ENCODE measurements around the gene GABARAPL1.
"Not testable (repeated sequence)": the region's sequence is repeated elsewhere in the genome, so short reads cannot be mapped to it uniquely, and the experiment has no call there.

Gene GABARAPL1

DNA sequence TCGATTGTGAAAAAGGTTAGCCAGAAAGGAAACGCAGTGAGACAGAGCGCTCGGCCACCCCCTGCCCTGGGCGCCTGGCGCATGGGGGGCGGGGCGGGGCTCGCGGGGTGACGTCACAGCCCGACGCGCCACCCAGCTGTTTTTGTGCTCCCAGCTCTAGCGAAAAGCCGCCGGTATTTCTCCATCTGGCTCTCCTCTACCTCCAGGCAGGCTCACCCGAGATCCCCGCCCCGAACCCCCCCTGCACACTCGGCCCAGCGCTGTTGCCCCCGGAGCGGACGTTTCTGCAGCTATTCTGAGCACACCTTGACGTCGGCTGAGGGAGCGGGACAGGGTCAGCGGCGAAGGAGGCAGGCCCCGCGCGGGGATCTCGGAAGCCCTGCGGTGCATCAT lies at the start of gene GABARAPL1:
GABARAPL1 (plus strand) TSS at position 139 of the 393 bp plus-strand sequence; CDS start at position 392, 253 bp downstream.
- DNase-seq, result peak; percentile 75 to 97 (median 80)
- intact Hi-C loops (cut with DNase I), result loop anchor here (5.0 kb wide), 1 partner anchor 465 kb away; no protein-coding TSS in a partner anchor

DNA sequence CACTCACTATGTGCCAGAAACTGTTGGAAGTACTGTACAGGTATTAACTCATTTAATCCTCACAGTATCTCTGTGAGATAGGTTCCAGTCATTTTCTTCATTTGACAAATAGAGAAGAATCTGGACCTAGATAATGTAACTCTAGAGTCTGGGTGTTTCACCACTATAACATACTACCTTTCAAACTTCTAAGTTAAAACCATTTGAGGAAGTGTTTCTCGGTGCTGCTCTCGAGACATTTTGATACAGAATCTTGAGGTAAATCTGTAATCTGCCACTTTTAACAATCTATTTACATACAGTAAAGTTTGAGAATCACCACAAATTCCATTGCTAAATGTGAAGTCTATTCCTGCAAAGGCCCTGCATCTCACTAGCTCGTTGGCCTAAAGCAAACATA lies 49.6 kb upstream of the GABARAPL1 start:
- no peak for DNase-seq
- intact Hi-C loops (cut with DNase I), result no loop called here

DNA sequence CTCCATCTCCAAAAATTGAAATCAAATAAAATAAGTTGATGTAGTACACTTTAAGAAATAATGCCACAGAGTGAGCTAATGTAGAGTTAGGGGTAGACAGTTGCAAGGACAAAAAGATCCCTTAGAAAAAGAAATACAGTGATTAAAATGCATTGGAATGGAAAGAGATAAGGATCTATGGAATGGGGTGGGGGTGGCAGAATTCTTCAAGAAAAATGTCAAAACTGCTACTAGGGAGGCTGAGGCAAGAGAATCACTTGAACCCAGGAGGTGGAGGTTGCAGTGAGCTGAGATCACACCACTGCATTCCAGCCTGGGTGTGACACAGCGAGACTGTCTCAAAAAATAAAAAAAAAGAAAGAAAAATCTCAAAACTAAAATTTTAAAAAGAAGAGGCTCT lies 47.3 kb upstream of the GABARAPL1 start:
- no peak for DNase-seq
- intact Hi-C loops (cut with DNase I), result no loop called here

DNA sequence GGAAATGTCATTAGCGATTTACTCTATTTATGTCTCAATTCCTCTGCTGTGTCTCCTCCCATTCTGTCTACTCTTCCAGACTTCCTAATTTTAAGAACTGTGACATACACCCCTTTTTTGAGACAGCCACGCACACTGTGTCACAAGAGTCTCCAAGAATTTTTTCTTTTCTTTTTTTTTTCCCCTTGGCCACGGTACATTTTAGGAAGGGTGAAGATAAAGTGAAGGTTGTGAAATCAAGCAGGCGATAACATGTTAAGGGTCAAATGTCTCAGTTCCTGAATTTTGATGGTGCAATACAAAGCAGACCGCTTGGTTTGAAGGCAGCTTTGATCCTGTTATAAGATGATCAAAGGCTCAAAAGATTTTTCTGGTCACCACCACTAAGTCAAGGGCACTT lies 45.1 kb upstream of the GABARAPL1 start:
- intact Hi-C loops (cut with DNase I), result no loop called here
- no peak for DNase-seq

DNA sequence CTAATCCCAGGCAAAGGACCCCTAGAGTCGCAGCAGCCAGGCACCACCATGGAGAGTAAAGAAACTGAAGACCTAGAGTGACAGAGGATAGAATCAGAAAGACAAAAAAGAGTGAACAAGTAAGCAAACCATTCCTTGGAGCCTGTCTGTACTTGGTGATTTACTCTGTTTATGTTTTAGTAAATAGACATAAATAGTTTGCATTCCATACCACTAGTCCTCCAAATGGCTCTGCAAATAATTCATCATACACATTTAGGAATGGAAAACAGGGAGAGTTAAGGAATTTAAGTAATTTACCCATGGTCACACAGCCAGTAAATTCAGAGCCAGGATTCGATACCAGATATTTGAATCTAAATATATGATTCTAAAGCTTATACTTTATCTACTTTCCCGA lies 43.6 kb upstream of the GABARAPL1 start:
- intact Hi-C loops (cut with DNase I), result no loop called here
- no peak for DNase-seq

DNA sequence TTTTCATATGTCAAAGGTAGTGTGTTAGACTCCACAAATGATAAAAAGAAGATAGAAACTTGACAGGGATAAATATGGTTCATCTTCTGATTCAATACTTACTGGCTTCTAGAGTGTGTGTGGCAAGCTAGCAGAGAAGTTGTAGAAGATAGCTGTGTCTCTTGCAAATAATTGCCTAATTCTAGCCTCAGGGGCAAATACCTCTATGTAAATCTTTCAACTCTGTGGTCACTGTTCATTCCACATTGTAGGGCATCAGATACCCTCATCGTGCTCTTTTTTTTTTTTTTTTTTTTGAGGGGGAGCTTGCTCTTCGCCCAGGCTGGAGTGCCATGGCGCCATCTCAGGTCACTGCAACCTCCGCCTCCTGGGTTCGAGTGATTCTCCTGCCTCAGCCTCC lies 42.5 kb upstream of the GABARAPL1 start:
- intact Hi-C loops (cut with DNase I), result no loop called here

DNA sequence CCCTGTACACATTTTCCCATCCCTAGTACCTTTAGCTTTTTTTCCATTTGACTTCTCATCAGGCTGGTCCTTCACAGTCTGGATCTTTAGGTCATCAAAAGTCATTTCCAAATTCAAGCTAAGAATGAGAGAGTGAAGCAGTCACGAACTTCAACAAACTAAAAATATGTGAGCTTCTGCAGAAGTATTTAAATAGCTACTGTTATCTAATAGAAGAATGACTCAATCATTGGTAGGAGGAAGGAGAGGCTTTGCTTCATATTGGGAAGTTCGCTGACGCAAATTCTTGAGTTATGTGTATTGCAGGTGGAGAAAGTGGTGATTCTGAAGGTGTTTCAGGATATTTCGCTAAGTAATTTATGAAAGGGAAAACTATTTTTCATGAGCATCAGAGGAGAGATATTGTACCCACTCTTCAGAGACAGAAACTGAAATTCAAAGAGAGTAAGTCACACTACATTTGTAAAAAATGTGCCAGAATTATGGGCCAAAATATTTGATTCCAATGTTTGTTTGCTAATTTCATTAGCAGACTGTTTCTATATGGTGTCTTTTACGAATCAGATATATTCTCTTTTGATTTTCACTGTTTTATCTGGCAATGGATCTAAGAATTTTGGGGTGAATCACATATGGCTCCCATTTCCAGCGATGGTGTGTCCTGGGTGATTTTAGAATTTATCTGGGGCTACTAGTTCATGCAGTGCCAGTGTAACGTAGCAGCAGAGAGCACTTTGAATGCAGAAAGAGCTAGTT lies 40.5 kb upstream of the GABARAPL1 start, which contains the start of gene OLR1:
OLR1 (minus strand) TSS at position 160 of the 756 bp plus-strand sequence; CDS start at position 105, 55 bp downstream.
- intact Hi-C loops (cut with DNase I), result no loop called here
- no peak for DNase-seq

More for the DNA sequence above, 42.5 kb upstream of the GABARAPL1 start:
- no peak for DNase-seq

DNA sequence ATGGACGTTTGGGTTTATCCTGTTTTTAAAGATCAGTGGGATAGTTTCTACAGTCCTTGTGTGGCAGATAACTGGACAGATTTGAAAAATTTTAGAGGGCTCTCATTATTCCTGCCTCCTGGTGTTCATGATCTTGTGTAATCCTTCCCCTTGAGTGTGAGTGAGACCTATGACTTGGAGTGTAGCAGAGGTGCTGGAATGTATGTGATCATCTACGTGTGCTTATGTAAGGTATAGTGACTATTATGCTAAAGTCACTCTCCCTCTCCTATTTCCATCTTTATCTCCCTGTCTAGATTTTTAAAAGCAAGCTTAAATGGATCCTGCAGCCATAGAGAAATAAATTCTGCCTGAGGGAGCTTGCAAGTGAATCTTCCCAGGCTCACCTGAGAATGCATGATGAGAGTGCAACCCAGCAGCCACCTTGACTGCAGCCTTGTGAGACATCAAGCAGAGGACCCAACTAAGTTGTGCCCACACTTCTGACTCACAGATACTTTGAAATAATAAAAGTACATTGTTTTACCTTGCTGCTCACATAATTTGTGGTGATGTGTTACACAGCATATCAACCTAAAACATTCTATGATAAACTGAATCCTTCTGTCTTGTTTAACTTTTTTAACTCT lies 37.6 kb upstream of the GABARAPL1 start:
- intact Hi-C loops (cut with DNase I), result no loop called here
- no peak for DNase-seq

DNA sequence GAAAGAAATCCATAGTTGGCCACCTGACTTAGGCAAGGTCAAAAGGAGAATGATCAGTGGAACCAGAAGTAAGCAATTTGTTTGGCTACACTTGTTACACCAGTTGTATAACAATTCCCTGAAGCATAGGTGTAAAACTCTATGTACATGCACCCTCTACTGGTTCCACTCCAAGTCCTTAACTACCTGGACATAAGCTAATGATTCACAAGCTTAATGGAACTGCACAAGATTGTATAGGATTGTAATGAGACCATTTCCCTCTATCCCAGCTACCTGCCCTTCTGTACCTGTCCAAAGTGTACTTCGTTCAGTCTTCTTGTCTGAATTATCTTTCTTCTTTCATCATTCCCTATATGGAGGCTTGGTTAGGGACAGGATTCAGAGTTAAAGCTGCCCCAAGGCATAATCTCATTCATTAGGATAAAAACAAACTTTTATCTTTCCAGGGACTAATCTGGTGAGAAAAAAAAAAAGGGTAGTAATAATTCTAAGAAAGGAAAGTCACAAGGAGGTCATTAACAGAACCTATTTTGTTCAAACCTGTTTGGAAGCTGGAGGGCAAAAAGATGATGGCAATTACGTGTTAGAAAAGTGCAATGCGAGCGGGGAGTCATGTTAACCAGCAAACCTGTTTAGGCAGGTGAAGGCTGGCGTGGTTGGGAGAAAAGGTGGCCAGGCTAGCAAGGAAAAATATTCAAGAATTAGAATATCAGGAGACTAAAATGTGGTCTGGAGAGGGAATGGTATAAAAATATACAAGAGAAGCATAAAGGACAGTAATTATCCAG lies 36.6 kb upstream of the GABARAPL1 start:
- intact Hi-C loops (cut with DNase I), result no loop called here
- no peak for DNase-seq

DNA sequence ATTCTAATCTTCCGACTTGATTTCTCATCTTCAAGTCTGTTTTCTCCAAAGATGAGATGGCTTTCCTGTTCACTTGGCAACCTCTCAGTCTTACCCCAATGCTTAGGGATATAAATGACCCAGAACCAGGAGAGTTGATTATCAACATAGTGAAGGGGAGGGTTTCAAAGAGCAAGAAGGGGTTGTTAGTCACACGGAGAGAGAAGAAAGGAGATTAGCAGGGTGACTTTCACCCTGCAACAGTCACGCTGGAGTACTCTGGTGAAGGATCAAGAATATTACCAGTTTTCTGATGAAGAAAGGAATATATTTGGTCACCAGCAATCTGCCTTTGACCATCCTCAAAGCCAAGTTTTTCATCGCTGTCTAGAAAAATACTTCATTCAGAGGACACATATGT lies 33.9 kb upstream of the GABARAPL1 start, which contains the start of gene TMEM52B:
TMEM52B (plus strand) TSS at position 212 of the 400 bp plus-strand sequence. CDS start 543 bp downstream, outside the sequence.
- intact Hi-C loops (cut with DNase I), result no loop called here
- no peak for DNase-seq

DNA sequence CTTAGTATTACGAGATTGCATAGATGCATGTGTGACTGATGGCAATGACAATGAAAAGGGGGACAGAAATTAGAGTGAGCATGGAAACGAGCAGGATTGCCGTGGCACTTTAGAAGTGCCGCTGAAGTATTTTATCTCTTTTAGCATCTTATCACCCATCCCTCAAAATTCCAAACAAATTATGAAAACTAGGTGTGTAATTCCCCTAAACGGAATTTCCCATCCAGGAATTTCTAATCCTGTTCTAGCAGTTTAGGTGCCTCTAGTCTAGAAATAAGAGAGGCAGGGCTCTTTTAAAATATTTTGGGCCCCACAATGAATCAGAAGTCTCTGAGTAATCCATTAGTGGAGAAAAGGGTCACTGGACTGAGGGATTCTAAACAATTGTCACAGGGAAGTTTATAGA lies 32.9 kb upstream of the GABARAPL1 start:
- DNase-seq, result no peak
- intact Hi-C loops (cut with DNase I), result no loop called here

DNA sequence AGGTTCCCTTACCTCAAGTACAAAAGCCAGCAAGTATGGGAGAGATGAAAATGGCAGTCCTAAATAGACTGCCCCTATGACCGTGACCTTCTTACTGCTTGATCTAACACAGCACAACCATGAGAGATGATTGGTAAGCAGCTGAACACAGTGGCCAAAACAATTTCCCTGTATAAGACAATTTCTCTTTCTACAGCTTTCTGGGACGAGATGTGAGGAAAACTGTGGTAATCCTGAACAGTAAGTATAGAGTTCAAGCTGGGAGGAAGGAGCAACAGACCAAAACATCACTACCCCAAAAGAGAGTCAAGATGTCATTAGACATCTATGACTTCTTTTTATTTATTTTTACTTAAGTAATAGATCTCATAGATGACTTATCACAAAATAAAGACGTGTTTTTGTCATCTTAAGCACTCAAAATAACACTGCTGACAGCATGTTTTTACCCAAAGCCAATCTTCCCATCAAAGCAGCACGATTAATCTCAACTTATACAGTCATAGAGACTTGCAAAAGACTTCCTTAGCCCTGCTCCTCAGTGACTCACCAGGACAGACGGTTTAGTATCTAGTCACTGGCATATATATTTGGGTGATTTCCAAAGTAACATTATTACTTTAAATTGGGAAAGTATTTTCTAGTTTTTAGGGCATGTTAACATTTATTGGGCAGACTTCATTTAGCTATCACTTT lies 30.2 kb upstream of the GABARAPL1 start:
- intact Hi-C loops (cut with DNase I), result no loop called here
- DNase-seq, result no peak

DNA sequence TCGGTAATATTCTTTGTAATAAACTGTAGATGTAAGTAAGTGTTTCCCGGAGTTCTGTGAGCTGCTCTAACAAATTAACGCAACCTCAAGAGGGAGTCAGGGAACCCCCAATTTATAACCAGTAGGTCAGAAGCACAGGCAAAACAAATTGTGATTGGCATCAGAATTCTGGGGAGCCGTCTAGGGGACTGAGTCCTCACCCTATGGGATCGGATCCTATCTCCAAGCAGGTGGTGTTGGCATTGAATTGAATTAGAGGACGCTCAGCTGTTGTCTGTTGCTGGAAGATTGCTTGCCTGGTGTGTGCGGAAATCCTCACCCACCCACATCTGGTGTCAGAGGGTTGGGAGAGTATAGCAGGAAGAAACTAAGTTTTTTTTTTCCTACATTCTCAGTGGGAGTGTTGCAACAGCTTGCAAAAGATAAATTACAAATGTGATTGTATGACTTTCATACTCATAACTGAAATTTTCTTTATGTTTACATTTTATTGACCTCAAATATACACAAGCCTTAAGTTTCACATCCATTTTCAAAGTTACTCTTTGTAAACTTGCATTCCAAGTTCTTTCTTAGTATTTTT lies 28.3 kb upstream of the GABARAPL1 start:
- intact Hi-C loops (cut with DNase I), result no loop called here
- DNase-seq, result peak in 1 of 10 donors; percentile 35

DNA sequence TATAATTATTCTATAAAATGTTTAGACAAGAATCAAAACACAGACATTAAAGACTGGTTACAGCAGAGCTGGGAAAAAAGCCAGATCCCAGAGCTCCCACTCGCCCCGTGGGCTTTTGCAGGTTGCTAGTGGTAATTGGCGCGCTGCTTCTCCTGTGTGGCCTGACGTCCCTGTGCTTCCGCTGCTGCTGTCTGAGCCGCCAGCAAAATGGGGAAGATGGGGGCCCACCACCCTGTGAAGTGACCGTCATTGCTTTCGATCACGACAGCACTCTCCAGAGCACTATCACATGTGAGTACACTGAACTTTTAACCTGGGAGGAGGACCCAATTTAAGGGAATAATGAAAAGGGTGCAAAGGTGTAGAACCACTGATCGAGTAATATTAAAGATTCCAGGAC lies 26.4 kb upstream of the GABARAPL1 start:
- intact Hi-C loops (cut with DNase I), result no loop called here
- DNase-seq, result peak in 8 of 10 donors; percentile 14 to 90 (median 36)

DNA sequence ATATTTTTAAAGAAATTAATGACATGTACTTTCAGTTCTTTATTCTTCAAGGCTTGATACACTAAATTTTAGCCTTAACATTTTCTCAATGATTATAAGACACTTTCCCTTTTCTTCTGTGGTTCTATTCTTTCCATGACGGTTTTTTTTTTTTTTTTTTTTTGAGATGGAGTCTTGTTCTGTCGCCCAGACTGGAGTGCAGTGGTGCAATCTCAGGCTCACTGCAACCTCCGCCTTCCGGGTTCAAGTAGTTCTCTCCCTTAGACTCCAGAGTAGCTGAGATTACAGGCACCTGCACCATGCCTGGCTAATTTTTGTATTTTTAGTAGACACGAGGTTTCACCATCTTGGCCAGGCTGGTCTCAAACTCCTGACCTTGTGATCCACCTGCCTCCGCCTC lies 25.7 kb upstream of the GABARAPL1 start:
- peak in 2 of 10 donors; percentile 42 to 79 for DNase-seq
- intact Hi-C loops (cut with DNase I), result not testable (repeated sequence)

DNA sequence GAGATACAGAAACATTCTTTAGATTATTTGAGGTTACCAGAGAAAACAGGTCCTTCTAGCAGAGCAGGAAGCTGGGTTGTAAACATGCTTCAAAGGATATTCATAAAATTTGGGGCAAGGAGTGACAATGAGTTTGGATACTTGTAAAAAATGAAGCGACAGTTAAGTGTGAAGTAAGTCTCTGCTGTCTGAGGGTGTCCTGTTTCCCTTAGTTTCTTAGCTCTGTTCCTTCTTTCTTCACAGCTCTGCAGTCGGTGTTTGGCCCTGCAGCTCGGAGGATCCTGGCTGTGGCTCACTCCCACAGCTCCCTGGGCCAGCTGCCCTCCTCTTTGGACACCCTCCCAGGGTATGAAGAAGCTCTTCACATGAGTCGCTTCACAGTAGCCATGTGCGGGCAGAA lies 23.0 kb upstream of the GABARAPL1 start:
- peak in 8 of 10 donors; percentile 11 to 91 (median 46) for DNase-seq
- intact Hi-C loops (cut with DNase I), result loop anchor here (1.0 kb wide), 1 partner anchor 36 kb away; no protein-coding TSS in a partner anchor

DNA sequence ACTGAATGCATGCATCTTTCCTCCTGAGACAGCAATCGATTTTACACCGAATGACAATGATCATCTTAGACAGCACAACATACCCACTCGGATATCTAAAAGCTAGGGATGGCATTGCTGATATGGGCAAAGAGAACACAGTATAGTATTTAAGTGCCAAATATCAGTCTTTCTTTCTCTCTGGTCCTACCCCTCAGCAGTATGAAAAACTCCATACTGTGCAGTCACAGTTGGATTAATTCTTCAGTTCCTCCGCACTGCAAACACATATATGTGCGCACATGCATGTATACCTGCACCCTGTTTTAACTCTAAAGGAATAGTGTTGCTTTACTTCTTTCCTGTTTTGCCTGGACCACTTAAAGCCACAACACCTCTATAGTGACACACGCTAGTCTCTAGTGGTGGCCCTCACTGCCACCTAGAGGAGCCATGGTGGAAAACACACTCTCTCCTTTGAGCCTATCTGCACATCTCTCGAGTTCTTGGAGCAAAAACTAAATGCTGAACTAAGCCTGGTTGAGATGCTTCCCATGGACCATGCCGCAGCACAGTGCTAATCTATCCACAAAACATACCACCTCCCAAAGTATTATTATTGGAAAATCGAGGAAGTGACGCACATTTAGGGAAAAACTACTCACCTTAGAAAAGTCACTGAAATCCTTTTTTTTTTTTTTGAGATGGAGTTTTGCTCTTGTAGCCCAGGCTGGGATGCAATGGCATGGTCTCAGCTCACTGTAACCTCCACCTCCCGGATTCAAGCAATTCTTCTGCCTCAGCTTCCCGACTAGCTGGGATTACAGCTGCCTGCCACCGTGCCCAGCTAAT lies 21.9 kb upstream of the GABARAPL1 start:
- peak in 8 of 10 donors; percentile 27 to 93 (median 60) for DNase-seq
- intact Hi-C loops (cut with DNase I), result loop anchor here (1.0 kb wide), 1 partner anchor 37 kb away; no protein-coding TSS in a partner anchor

DNA sequence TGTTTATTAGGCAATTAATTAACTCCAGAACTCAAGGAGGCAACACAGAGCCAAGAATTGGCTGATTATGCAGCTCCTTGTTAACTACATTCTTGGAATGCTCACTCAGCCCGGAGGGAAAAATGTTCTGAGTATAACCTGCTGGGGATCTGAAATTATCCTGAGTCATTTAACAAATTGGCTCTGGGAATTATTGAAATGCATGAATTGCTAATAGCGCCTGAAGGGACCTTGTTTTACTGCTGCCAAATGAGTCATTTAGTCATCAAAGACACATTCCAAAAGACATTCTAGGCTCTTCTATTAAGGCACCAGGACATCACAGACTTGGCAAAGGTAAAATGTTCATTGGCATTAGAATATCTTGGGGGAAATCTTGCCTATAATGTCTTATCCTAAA lies 20.8 kb upstream of the GABARAPL1 start:
- intact Hi-C loops (cut with DNase I), result no loop called here
- DNase-seq, result no peak

DNA sequence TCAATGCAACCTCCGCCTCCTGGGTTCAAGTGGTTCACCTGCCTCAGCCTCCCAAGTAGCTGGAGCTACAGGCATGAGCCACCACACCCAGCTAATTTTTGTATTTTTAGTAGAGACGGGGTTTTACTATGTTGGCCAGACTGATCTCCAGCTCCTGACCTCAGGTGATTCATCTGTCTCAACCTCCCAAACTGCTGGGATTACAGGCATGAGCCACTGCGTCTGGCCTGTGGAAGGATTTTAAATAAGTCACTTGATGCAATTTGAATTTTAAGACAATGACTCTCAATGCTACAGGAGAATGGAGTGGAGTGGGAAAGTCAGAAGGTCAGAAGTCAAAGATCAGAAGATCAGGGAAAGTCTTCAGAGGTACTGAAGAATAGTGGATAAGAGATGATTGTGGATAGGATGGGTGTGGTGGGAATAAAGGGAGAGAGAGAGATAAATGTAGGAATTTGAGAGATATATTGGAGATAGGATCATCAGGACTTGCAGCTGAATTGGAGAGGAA lies 18.5 kb upstream of the GABARAPL1 start:
- no peak for DNase-seq
- intact Hi-C loops (cut with DNase I), result no loop called here

Measured in posterior cingulate gyrus (tissue), 11 donors.